Neuronal stem cell (in vitro differentiated cells): ENCODE results near the gene TMEM234. TPM values are rescaled to one million over a fixed set of nuclear protein-coding genes. Genes with fewer than 3 reads are reported as not detected.

Experiments used
- DNase-seq: peaks from one replicate; pipeline ENCODE4 v3.0.0-alpha.2; 2013; ENCODE audit warnings: low spot score
- H2AFZ ChIP-seq: one replicate; pipeline ENCODE4 v1.6.1; 2013; ENCODE audit warnings: mild to moderate bottlenecking, low read length, inconsistent platforms
- H2AK5ac ChIP-seq: 2 replicates; pipeline ENCODE4 v1.6.1; 2013; ENCODE audit warnings: low read depth, mild to moderate bottlenecking, inconsistent platforms, low read length, moderate library complexity, mixed read lengths
- H2BK120ac ChIP-seq: 2 replicates; pipeline ENCODE4 v1.6.1; 2013; ENCODE audit warnings: low read depth, mild to moderate bottlenecking, inconsistent platforms, low read length, moderate library complexity, mixed read lengths
- H2BK12ac ChIP-seq: one replicate; pipeline ENCODE4 v1.6.1; 2013; ENCODE audit warnings: low read length, inconsistent platforms
- H2BK15ac ChIP-seq: 2 replicates; pipeline ENCODE4 v1.6.1; 2013; ENCODE audit warnings: mild to moderate bottlenecking, low read length, inconsistent platforms, mixed read lengths
- H2BK5ac ChIP-seq: one replicate; pipeline ENCODE4 v1.6.1; 2013; ENCODE audit warnings: inconsistent platforms, mild to moderate bottlenecking, low read length, moderate library complexity
- H3K14ac ChIP-seq: one replicate; pipeline ENCODE4 v1.6.1; 2013; ENCODE audit warnings: low read length, inconsistent platforms
- H3K18ac ChIP-seq: 2 replicates; pipeline ENCODE4 v1.6.1; 2013; ENCODE audit warnings: low read length, inconsistent platforms
- H3K23ac ChIP-seq: 2 replicates; pipeline ENCODE4 v1.6.1; 2013; ENCODE audit warnings: low read depth, mild to moderate bottlenecking, mixed read lengths, low read length, inconsistent platforms; ENCODE audit not compliant: poor library complexity
- H3K27ac ChIP-seq: replicated peaks from 3 replicates; pipeline ENCODE4 v1.5.1; 2013; ENCODE audit warnings: low read length, inconsistent platforms
- H3K27me3 ChIP-seq, 3 experiments: 2 replicates each; pipeline ENCODE4 v1.6.1; 2013; ENCODE audit warnings: low read length in 3 of 3, mild to moderate bottlenecking in 2 of 3, inconsistent platforms in 1 of 3, low read depth in 1 of 3, mixed read lengths in 1 of 3, moderate library complexity in 1 of 3; ENCODE audit not compliant: control insufficient read depth in 3 of 3, insufficient read depth in 3 of 3
- H3K36me3 ChIP-seq, 2 donors: replicated peaks in 1 of 2; 2 replicates each; pipeline ENCODE4 v1.6.1; 2013; ENCODE audit warnings: low read length in 2 of 2; ENCODE audit not compliant: control insufficient read depth in 2 of 2, insufficient read depth in 2 of 2
- H3K4ac ChIP-seq: 2 replicates; pipeline ENCODE4 v1.6.1; 2013; ENCODE audit warnings: inconsistent platforms, mild to moderate bottlenecking, low read length, moderate library complexity
- H3K4me1 ChIP-seq, 2 donors: 1 replicate in 1 of 2; 2 replicates in 1 of 2; pipeline ENCODE4 v1.6.1; 2013; ENCODE audit warnings: low read length in 2 of 2, low read depth in 1 of 2; ENCODE audit not compliant: control insufficient read depth in 2 of 2, insufficient read depth in 1 of 2
- H3K4me2 ChIP-seq: one replicate; pipeline ENCODE4 v1.6.1; 2013; ENCODE audit warnings: mild to moderate bottlenecking, low read length, inconsistent platforms; ENCODE audit not compliant: insufficient read depth, poor library complexity, severe bottlenecking
- H3K4me3 ChIP-seq, 2 donors: 2 replicates each; pipeline ENCODE4 v1.5.1; 2013; ENCODE audit warnings: low read length in 2 of 2, mild to moderate bottlenecking in 2 of 2, inconsistent platforms in 1 of 2, moderate library complexity in 1 of 2
- H3K79me1 ChIP-seq: one replicate; pipeline ENCODE4 v1.6.1; 2013; ENCODE audit warnings: low read depth, mild to moderate bottlenecking, inconsistent platforms, low read length, moderate library complexity
- H3K9ac ChIP-seq: one replicate; pipeline ENCODE4 v1.6.1; 2013; ENCODE audit warnings: mild to moderate bottlenecking, low read depth, low read length, inconsistent platforms; ENCODE audit not compliant: poor library complexity
- H3K9me3 ChIP-seq, 2 donors: replicated peaks in 1 of 2; 2 replicates each; pipeline versions ENCODE3 to v1.6.1; 2013; ENCODE audit warnings: low read length in 2 of 2, mild to moderate bottlenecking in 2 of 2, inconsistent platforms in 1 of 2, low read depth in 1 of 2, mixed read lengths in 1 of 2, moderate library complexity in 1 of 2; ENCODE audit not compliant: control insufficient read depth in 2 of 2, insufficient read depth in 1 of 2
- H4K8ac ChIP-seq: one replicate; pipeline ENCODE4 v1.6.1; 2013; ENCODE audit warnings: low read depth, mild to moderate bottlenecking, inconsistent platforms, low read length, moderate library complexity
- H4K91ac ChIP-seq: one replicate; pipeline ENCODE4 v1.6.1; 2013; ENCODE audit warnings: low read length, low read depth, mild to moderate bottlenecking, inconsistent platforms; ENCODE audit not compliant: poor library complexity
- WGBS, 2 donors: extraction: QIAGEN DNeasy Blood & Tissue Kit; methylation state at CpG; one replicate each; pipeline ENCODE4 v1.1.7; 2013; ENCODE audit warnings: missing lambda C conversion rate in 2 of 2, mixed read lengths in 1 of 2; ENCODE audit not compliant: insufficient read length in 2 of 2, insufficient replicate concordance in 1 of 2; ENCODE audit errors: extremely low coverage in 2 of 2; 5-methylcytosine and 5-hydroxymethylcytosine counted together
- small RNA-seq: library from polyadenylated mRNA; stranded (forward); fragments of <200 nt; extraction: miRNeasy Mini kit (QIAGEN cat#:217004); gene quantifications from one replicate; pipeline ENCODE3, GENCODE V24; 2013; ENCODE audit not compliant: insufficient read depth

TMEM234 gene

GRCh38 chr1:32170991-32171390 is 51.2 kb downstream of the TMEM234 start:
- no peak overlapping the region for H3K9ac ChIP-seq
- H3K14ac ChIP-seq = no peak overlapping the region
- no peak overlapping the region for H3K4me2 ChIP-seq
- H2AFZ ChIP-seq = no peak overlapping the region
- no peak overlapping the region for H3K4ac ChIP-seq
- no peak for DNase-seq
- H4K91ac ChIP-seq = no peak overlapping the region
- H3K4me3 ChIP-seq = no peak overlapping the region
- no peak overlapping the region for H2BK5ac ChIP-seq
- H3K9me3 ChIP-seq = no peaks in the 10 kb centered on the region
- H3K27me3 ChIP-seq = no peaks in the 10 kb centered on the region
- no peak overlapping the region for H2BK12ac ChIP-seq
- no peaks in the 10 kb centered on the region for H3K79me1 ChIP-seq
- no peak overlapping the region for H3K23ac ChIP-seq
- no peaks in the 10 kb centered on the region for H3K4me1 ChIP-seq
- no peak overlapping the region for H3K27ac ChIP-seq
- H2BK15ac ChIP-seq = no peak overlapping the region
- H2BK120ac ChIP-seq = no peak overlapping the region
- no CpG with 5 or more reads among the region's 4 CpGs for WGBS, 2 donors
- no peak overlapping the region for H2AK5ac ChIP-seq
- no peak overlapping the region for H3K18ac ChIP-seq
- peaks cover 38 to 90% of the 10 kb centered on the region in 2 donors for H3K36me3 ChIP-seq
- H4K8ac ChIP-seq = no peak overlapping the region

Small RNAs within 50 kb of the gene (small RNA-seq; reads per million reads assigned to genes)
- not detected for gene RF00017
